CD4-positive, alpha-beta memory T cell (primary cell): ENCODE measurements around the gene ELL2. TPM values are rescaled to one million over a fixed set of nuclear protein-coding genes. Genes with fewer than 3 reads are reported as not detected.
"Not testable (repeated sequence)": the region's sequence is repeated elsewhere in the genome, so short reads cannot be mapped to it uniquely, and the experiment has no call there.

Source experiments
- CTCF ChIA-PET: fragments of 350-600 bp; sonication (Branson Sonifier 250); formaldehyde crosslinking; loops from one replicate; lab custom pipeline; 2021; ENCODE audit warnings: inconsistent platforms; ENCODE audit not compliant: partially characterized antibody; lab: Charles Lee
- POLR2A ChIA-PET: fragments of 350-600 bp; sonication (Branson Sonifier 250); formaldehyde crosslinking; loops from one replicate; lab custom pipeline; 2021; ENCODE audit not compliant: partially characterized antibody; lab: Charles Lee
- DNase-seq, 5 donors: peaks; one replicate each; pipeline versions ENCODE4 v3.0.0 to v3.0.0-alpha.2; 2020 to 2022; ENCODE audit warnings: mixed read lengths in 1 of 5
- H3K27ac ChIP-seq: one replicate; pipeline ENCODE4 v1.7.0; 2013; ENCODE audit warnings: low read depth, low read length
- H3K27me3 ChIP-seq: 2 replicates; pipeline ENCODE4 v1.7.0; 2013; ENCODE audit warnings: mild to moderate bottlenecking, low read length, moderate library complexity; ENCODE audit not compliant: insufficient read depth
- H3K36me3 ChIP-seq: 2 replicates; pipeline ENCODE4 v1.7.0; 2013; ENCODE audit warnings: mild to moderate bottlenecking, low read length, moderate library complexity; ENCODE audit not compliant: insufficient read depth
- H3K4me1 ChIP-seq: 2 replicates; pipeline ENCODE4 v1.7.0; 2013; ENCODE audit warnings: mild to moderate bottlenecking, low read length, moderate library complexity; ENCODE audit not compliant: insufficient read depth
- H3K4me3 ChIP-seq, 2 donors: one replicate each; pipeline ENCODE4 v1.7.0; 2013; ENCODE audit warnings: low read length in 2 of 2, mild to moderate bottlenecking in 1 of 2
- H3K9me3 ChIP-seq, 2 donors: one replicate each; pipeline ENCODE4 v1.7.0; 2013; ENCODE audit warnings: low read length in 2 of 2, control low read depth in 1 of 2; ENCODE audit not compliant: control insufficient read depth in 1 of 2
- H3K27ac Mint-ChIP-seq, 7 donors: one replicate each; pipeline ENCODE4 v1.8.0; 2020 to 2021; ENCODE audit warnings: mixed read lengths in 7 of 7, mild to moderate bottlenecking in 6 of 7, inconsistent platforms in 3 of 7, moderate library complexity in 3 of 7
- H3K27me3 Mint-ChIP-seq, 2 donors: one replicate each; pipeline ENCODE4 v1.8.0; 2020 to 2021; ENCODE audit warnings: mixed read lengths in 2 of 2
- H3K36me3 Mint-ChIP-seq, 2 donors: one replicate each; pipeline ENCODE4 v1.8.0; 2020 to 2021; ENCODE audit warnings: mixed read lengths in 2 of 2, inconsistent platforms in 1 of 2, mild to moderate bottlenecking in 1 of 2
- H3K4me1 Mint-ChIP-seq, 4 donors: one replicate each; pipeline ENCODE4 v1.8.0; 2020 to 2021; ENCODE audit warnings: mixed read lengths in 4 of 4, mild to moderate bottlenecking in 1 of 4
- H3K4me3 Mint-ChIP-seq, 8 donors: one replicate each; pipeline ENCODE4 v1.8.0; 2020 to 2021; ENCODE audit warnings: mixed read lengths in 8 of 8, mild to moderate bottlenecking in 7 of 8, moderate library complexity in 6 of 8, inconsistent platforms in 3 of 8
- H3K9me3 Mint-ChIP-seq, 8 donors: one replicate each; pipeline ENCODE4 v1.8.0; 2020 to 2021; ENCODE audit warnings: mixed read lengths in 8 of 8, mild to moderate bottlenecking in 5 of 8, inconsistent platforms in 3 of 8, moderate library complexity in 1 of 8
- intact Hi-C: fragments of 100-400 bp; cut with micrococcal nuclease; formaldehyde crosslinking; loops from one replicate; pipeline ENCODE4 v1.15.1; 2023
- polyA plus RNA-seq, 2 donors: library from polyadenylated mRNA; unstranded; fragments of 300-500 nt; fragmentation: Illumina TruSeq; gene quantifications; one replicate each; pipeline ENCODE4 v1.2.3, GENCODE V29; 2021
- total RNA-seq, 2 experiments: library from RNA; stranded (reverse); gene quantifications; one replicate each; pipeline ENCODE4 v1.2.3, GENCODE V29; 2021

ELL2 gene
- total and polyA plus RNA-seq, 4 experiments from 2014 or later, result 2.8 to 15.6 (median 9.3) TPM

DNA sequence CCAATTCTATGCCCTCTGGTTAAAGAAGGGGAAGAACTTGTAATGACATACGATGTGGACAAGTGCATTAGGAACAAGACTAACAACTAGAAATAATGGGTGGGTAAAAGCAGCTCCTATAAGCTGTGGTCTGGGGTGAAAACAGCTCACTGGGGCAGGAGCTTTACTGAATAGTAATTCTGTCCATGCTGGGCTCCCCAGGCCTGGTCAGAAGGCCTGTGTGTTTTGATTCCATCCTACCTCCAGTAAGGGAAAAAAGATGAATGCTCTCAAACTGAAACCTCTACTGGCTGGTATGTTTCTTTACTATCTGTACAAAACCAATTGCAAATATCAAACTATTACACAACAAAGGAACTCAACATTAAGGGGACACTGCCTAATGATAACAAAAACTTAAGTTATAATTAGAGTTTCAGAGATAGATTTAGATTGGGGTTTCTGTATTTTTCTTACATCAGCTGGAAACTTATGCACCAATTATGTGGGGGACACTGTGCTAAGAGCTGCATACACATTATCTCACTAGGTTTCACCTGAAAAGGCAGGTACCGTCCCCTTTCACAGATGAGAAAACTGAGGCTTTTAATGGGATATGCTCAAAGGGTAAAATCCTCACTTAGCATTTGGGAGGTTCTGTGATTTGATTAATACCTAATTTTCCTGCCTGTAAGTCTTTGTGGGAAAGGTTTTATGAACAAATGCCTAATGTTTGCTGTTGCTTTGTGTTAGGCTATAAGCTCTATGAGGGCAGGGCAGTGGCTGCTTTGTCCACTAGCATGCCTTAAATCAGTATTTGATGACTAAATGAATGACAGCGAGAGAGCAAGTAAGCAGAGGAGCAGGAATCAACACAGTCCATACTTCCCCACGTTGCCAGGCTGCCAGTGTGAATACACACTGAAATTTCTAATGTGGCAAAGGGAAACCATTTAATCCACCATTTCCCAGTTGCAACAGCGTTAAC, 53.6 kb downstream of the ELL2 start:
- H3K4me3 ChIP-seq, result no peak overlapping the region
- no peak overlapping the region for H3K27ac ChIP-seq
- ChIA-PET CTCF (no interaction called here), POLR2A (no interaction called here)
- H3K4me1 ChIP-seq, result no peaks in the 10 kb centered on the region
- Mint-ChIP-seq H3K27me3 (no peaks in the 10 kb centered on the region), H3K9me3 (no peaks in the 10 kb centered on the region), H3K4me1 (no peaks in the 10 kb centered on the region), H3K27ac (no peak overlapping the region), H3K4me3 (no peak overlapping the region), H3K36me3 (peaks cover 27 to 30% of the 10 kb centered on the region in 2 donors)
- intact Hi-C loops, result no loop called here
- no peaks in the 10 kb centered on the region for H3K36me3 ChIP-seq
- no peaks in the 10 kb centered on the region for H3K9me3 ChIP-seq
- H3K27me3 ChIP-seq, result no peaks in the 10 kb centered on the region
- no peak for DNase-seq

DNA sequence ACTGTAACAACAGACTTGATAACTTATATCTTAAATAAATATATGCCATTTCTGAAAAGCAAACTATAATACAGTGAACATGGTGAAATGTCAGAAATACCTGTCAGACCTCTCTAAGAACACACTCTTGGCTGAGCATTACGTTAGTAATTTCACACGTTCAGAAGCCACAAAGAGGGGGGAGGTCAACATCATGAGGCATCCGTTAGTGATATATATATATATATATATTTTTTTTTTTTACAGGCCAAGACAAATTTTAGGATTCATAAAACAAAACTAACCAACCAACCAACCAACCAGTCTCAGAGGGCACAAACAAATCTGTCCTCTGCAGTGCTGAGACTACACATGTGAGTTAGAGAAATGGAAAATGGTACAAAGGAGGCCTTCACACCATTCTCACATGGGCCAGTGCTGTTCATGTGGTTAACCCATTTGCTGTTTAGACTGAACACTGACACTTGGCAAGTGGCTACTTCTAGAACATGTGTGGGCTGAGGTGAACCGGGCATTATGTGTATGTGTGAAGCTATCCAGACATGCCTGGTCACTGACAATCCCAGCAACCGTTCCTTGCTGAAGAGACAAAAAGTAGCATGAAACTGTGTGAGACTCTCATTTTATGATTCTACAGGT, 54.5 kb downstream of the ELL2 start:
- H3K4me3 ChIP-seq, result no peak overlapping the region
- Mint-ChIP-seq H3K9me3 (no peaks in the 10 kb centered on the region), H3K27ac (no peak overlapping the region), H3K27me3 (no peaks in the 10 kb centered on the region), H3K36me3 (peaks cover 21 to 27% of the 10 kb centered on the region in 2 donors), H3K4me1 (no peaks in the 10 kb centered on the region), H3K4me3 (no peak overlapping the region)
- DNase-seq, result no peak
- H3K27ac ChIP-seq, result no peak overlapping the region
- H3K4me1 ChIP-seq, result no peaks in the 10 kb centered on the region
- intact Hi-C loops, result no loop called here
- POLR2A ChIA-PET, result no interaction called here
- no peaks in the 10 kb centered on the region for H3K27me3 ChIP-seq
- no peaks in the 10 kb centered on the region for H3K36me3 ChIP-seq
- no peaks in the 10 kb centered on the region for H3K9me3 ChIP-seq
- CTCF ChIA-PET, result no interaction called here

DNA sequence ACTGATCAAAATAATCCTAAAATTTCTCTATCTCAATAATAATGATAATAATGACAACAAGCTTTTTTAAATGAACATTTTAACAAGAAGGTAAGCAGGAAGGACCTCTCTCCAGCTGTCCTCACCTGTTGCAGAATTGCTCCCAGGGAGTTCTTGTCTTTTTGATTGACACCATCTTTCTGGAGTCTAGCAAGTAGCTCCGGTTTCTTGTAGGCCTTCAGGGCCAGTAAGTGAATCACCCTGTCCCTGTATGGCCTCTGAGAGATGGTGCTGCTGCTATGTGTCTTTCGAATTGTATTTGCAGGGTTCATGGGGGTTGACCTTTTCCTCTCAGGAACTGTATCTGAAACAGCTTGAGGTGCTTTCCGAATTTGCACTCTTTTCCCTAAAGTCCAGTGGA, 55.3 kb downstream of the ELL2 start:
- H3K4me1 Mint-ChIP-seq, H3K4me3 ChIP-seq, DNase-seq, H3K4me1 ChIP-seq, H3K9me3 ChIP-seq, H3K27me3 Mint-ChIP-seq, H3K27ac Mint-ChIP-seq, H3K36me3 ChIP-seq, H3K4me3 Mint-ChIP-seq, POLR2A ChIA-PET, H3K9me3 Mint-ChIP-seq, CTCF ChIA-PET, intact Hi-C loops, H3K27me3 ChIP-seq, H3K27ac ChIP-seq: not testable (repeated sequence)
- peaks cover 13 to 23% of the 10 kb centered on the region in 2 donors for H3K36me3 Mint-ChIP-seq

DNA sequence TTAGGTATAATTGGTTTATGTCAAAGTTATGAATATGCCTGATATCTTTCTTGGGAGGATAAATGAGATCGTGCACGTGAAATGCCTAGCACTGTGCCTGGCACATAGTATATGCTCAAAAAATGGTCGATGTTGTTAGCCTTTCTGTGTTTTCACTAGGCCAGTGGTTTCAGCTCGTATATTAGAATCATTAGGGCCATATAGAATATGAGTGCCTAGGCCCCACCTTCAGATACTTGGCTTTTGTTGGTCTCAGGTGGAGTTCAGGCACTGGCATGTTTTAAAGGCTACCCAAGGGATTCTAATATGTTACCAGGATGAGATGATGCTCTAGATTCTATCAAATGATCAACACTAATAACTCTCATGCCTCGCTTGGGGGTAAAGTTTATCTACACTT, 56.8 kb downstream of the ELL2 start:
- no peaks in the 10 kb centered on the region for H3K4me1 Mint-ChIP-seq
- H3K36me3 ChIP-seq, result no peaks in the 10 kb centered on the region
- intact Hi-C loops, result no loop called here
- no peaks in the 10 kb centered on the region for H3K9me3 Mint-ChIP-seq
- DNase-seq, result no peak
- no peak overlapping the region for H3K27ac ChIP-seq
- H3K27me3 Mint-ChIP-seq, result no peaks in the 10 kb centered on the region
- H3K36me3 Mint-ChIP-seq, result peaks cover 14 to 22% of the 10 kb centered on the region in 2 donors
- H3K27me3 ChIP-seq, result no peaks in the 10 kb centered on the region
- H3K4me1 ChIP-seq, result no peaks in the 10 kb centered on the region
- no peak overlapping the region for H3K4me3 ChIP-seq
- H3K9me3 ChIP-seq, result no peaks in the 10 kb centered on the region
- POLR2A ChIA-PET, result no interaction called here
- CTCF ChIA-PET, result no interaction called here
- H3K4me3 Mint-ChIP-seq, result no peak overlapping the region
- H3K27ac Mint-ChIP-seq, result no peak overlapping the region

DNA sequence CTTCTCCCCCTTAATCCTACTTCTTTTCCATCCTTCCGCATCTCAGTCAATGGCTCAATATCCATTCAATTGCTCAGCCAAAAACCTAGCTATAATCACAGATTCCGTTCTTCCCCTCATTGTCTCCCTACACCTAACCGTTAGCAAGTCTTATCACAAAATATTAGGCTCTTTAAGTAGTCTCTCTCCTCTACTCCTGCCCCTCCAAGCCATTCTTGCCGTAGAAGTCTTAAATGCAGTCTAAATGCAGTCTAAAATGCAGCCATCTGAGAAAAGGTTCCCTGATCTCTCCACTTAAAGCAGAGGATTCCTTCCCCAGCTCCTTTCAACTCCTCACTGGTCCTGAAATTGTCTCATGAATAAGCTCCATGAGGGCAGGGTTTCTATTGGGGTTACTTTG, 57.8 kb downstream of the ELL2 start:
- Histone ChIP-seq H3K36me3 (no peaks in the 10 kb centered on the region), H3K27ac (no peak overlapping the region), H3K27me3 (no peaks in the 10 kb centered on the region), H3K9me3 (no peaks in the 10 kb centered on the region), H3K4me1 (no peaks in the 10 kb centered on the region), H3K4me3 (no peak overlapping the region)
- intact Hi-C loops, result no loop called here
- H3K4me3 Mint-ChIP-seq, result no peak overlapping the region
- no peaks in the 10 kb centered on the region for H3K27me3 Mint-ChIP-seq
- H3K36me3 Mint-ChIP-seq, result peaks cover 17 to 27% of the 10 kb centered on the region in 2 donors
- H3K9me3 Mint-ChIP-seq, result no peaks in the 10 kb centered on the region
- CTCF ChIA-PET, result no interaction called here
- POLR2A ChIA-PET, result no interaction called here
- H3K27ac Mint-ChIP-seq, result peak overlapping the region in 1 of 7 donors; percentile 4
- DNase-seq, result no peak
- no peaks in the 10 kb centered on the region for H3K4me1 Mint-ChIP-seq

DNA sequence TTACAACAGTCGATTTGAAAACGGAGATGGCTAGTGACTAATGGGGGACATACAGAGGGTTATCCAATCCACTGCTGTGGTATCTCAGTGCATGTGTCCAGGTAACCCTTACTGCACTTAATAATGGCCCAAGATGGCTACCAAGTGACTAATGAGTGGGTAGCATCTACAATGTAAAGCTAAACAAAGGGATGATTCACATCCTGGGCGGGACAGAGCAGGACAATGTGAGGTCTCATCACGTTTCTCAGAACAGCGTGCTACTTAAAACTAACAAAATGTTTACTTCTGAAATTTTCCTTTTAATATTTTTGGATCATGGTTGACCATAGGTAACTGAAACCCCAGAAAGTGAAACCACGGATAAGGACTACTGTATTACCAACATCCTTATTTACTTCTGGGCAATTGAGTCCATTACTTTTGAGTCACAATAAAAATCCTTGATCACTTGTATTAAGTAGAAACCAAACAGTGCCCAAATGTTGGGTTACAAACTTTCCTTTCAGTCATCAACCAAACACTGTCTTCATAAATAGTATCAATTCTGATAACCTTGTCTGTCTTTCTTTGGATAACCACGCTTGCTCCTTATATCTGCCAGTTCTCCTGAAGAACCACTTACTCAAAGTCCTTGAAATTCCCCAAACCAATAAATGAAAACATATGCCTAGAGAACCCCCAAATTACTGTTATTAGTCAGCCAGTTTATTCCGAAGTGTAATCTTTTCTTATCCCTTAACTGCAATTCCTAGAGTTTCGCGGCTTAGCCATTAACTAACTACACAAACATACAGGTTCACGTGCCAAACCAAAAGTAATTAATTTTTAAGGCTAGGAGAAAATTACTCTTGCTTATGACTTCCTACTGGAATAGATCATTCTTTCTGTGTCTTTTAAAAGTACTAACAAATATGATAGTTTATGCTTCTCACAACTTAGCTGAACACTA, 59.7 kb downstream of the ELL2 start:
- H3K4me1 Mint-ChIP-seq, result no peaks in the 10 kb centered on the region
- H3K27me3 Mint-ChIP-seq, result no peaks in the 10 kb centered on the region
- H3K9me3 Mint-ChIP-seq, result no peaks in the 10 kb centered on the region
- intact Hi-C loops, result no loop called here
- H3K4me3 Mint-ChIP-seq, result no peak overlapping the region
- CTCF ChIA-PET, result interaction anchor here (1.3 kb wide), 1 partner anchor 435 kb away, joined by 4 read pairs; no protein-coding TSS in a partner anchor
- Histone ChIP-seq H3K36me3 (no peaks in the 10 kb centered on the region), H3K9me3 (no peaks in the 10 kb centered on the region), H3K27ac (no peak overlapping the region), H3K4me1 (no peaks in the 10 kb centered on the region), H3K27me3 (no peaks in the 10 kb centered on the region), H3K4me3 (no peak overlapping the region)
- POLR2A ChIA-PET, result no interaction called here
- H3K27ac Mint-ChIP-seq, result peak overlapping the region in 1 of 7 donors; percentile 19
- DNase-seq, result no peak
- H3K36me3 Mint-ChIP-seq, result peaks cover 23 to 36% of the 10 kb centered on the region in 2 donors
